ENCODE data around the gene COMMD7.
A peak's percentile ranks its signal among the peaks of the same experiment; 100 is the strongest.

Gene COMMD7

DNA sequence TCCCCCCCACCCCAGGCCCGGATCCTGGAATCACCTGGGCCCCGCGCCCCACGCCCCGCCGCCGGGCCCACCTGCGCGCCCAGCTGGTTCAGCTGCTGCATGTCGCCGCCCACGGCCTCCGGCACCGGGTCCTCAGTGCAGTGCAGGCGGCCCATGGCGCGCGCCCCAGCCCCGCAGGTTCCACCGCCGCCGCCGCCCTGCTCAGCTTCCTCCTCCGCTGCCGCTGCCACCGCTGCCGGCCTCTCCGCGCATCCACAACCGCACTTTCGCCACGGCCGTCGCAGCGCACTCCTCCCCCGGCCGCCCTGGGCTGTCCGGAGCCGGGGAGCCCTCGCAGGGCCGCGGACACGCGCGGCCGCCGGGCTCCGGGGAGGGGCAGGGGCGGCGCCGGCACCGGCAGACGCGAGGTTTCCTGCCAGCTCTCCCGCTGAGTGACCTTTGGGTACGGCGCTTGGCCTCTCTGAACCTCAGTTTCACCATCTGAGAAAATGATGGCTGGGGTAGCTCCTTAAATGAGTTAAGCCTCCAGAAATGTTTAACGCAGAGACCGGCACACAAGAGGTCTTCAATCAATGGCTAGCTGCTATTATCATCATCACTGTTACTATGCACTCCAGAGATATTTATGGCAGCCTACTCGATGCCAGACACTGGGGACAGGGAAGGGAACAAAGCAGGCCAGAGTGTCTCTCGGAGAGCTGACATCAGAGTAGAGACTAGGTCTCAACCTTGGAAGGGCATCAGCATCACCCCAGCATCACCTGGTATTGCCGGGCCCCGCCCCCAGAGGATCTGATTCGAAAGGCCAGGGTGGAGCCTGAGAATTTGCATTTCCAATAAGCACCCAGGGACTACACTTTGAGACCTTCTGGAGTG lies at the start of gene COMMD7:
TSS of gene COMMD7 (minus strand) at position 231 of the 876 bp plus-strand sequence. CDS start at position 155, 76 bp downstream.
- peak; percentile 63 for DNase-seq (ENCODE audit: low spot score)

DNA sequence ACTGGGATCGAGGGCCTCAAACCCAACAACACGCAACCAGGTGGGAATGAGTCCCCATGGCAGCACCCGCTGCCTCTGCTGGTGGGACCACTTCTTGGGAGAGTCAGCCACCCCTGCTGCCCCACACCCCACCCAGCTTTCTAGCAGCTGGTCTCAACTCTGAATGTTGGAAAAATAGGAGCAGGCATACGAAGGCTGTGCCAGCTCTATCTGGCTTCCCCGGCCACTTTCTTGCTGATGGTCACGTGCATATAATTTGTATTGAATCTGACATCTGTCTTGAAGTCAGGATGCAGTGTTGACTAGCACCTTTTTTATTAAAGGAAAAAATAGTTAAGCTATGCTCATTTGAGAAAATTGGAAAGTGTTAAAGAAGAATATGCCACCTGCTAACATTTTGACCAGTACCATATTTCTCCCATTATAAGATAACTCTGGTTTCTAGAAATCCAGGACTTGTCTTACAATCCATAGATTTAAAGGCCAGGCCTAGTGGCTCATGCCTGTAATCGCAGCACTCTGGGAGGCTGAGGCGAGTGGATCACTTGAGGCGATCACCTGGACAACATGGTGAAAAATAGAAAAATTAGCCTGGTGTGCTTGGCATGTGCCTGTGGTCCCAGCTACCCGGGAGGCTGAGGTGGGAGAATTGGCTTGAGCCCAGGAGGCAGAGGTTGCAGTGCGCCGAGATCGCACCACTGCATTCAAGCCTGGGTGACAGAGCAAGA lies 49.6 kb upstream of the COMMD7 start:
- no peak for DNase-seq (ENCODE audit: low spot score)

DNA sequence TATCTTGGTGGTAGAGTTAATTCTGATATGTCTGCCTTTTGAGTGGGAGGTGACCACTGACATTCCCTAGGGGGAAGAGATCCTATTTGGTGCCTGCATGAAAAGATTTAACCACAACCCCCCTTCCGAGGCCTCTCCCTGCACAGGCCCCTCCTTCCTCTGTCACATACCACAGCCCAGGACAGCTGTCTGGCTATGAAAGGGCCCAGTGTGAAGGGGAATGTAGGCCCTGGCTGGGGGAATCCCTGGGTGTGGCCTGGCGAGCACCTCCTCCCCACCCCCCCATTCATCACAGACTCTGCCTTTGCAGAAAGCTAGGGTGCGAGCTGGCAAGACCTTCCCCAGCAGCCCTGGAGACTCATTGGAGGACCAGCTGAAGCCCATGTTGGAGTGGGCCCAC lies 49.0 kb upstream of the COMMD7 start:
- DNase-seq (ENCODE audit: low spot score), result peak; percentile 40

DNA sequence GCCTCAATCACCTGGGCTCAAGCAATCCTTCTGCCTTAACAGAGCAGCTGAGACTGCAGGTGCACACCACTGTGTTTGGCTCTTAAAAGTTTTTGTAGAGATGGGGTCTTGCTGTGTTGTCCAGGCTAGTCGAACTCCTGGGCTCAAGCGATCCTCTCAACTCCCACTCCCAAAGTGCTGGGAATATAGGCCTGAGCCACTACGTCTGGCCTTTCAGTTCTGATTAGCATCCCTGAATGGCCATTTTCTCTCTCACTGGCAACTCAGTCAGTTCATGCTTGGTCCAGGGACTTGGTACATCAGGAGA lies 47.4 kb upstream of the COMMD7 start:
- DNase-seq (ENCODE audit: low spot score), result no peak

DNA sequence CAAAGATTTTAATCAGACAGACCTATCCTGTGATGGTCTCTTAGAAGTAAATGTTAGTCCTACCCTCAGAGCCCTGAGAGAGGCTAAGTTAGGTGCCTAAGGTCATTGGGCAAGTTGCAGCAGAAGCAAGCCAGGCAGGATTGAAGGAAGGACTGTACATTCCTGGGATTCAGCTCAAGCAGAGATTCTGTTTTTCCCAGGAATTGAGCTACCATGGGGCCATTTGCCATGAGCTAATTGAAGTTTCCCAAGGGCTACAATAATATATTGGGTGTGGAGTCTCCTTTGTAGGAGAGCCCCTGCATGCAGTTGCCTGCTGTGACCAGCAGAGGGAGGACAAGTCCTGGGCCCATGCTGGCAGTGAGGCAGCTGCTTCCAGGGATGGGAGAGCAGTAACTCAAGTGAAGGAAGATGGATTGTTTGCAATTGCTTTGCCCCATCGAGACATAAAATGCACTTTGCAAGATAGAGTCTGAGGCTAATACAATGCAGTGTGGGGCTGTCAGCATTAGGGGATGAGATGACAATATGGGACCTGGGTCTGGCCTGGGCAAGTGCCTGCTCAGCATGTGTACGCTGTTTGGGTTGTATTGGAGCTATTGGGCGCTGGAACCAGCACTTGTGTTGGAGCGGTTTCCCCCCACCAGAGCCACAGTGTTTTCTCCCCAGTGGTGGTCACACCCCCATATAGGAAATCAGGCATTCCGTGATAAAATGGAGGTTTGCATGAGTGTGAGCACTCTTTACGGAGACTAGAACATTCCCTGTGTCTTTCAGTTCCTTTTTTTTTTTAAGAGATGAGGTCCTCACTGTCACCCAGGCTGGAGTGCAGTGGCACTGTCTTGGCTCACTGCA lies 46.9 kb upstream of the COMMD7 start:
- DNase-seq (ENCODE audit: low spot score), result peak; percentile 75

DNA sequence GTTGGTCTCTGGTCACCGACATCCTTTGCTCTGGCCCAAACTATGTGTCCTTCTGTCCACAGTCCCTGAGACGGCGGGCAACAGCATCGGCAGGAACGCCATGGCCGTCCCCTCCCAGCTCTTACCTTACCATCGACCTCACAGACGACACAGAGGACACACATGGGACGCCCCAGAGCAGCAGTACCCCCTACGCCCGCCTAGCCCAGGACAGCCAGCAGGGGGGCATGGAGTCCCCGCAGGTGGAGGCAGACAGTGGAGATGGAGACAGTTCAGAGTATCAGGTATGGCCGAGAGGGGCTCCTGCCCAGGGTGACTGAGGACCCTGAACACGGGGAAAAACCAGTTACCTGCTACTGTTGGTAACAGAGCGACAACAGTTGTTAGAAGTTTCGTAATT lies 43.9 kb upstream of the COMMD7 start:
- DNase-seq (ENCODE audit: low spot score), result no peak

DNA sequence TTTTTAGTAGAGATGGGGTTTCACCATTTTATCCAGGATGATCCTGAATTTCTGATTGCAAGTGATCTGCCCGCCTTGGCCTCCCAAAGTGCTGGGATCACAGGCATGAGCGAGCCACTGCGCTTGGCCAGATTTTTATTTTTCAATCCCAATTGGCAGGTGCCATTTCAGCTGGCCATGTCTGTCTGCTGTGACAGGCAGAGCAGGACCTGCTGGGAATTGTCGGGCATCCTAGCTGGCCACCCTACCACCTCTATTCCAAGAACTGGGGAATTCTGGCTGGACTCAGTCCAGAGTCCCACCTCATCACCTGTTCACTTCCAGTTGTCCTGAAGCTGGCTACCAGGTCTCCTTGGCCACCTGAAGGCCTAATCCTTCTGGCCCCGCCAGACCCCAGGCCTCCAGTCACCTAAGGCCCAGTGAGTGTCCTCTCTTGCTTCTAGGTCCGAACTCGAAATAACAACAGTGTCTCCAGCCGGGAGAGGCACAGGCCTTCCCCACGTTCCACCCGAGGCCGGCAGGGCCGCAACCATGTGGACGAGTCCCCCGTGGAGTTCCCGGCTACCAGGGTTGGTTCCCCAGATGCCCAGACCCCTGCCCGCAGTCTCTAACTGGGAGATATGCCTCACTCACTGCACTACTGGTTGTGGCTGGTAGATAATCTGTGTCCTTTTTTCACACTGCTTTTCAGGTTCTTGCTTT lies 42.9 kb upstream of the COMMD7 start:
- no peak for DNase-seq (ENCODE audit: low spot score)

DNA sequence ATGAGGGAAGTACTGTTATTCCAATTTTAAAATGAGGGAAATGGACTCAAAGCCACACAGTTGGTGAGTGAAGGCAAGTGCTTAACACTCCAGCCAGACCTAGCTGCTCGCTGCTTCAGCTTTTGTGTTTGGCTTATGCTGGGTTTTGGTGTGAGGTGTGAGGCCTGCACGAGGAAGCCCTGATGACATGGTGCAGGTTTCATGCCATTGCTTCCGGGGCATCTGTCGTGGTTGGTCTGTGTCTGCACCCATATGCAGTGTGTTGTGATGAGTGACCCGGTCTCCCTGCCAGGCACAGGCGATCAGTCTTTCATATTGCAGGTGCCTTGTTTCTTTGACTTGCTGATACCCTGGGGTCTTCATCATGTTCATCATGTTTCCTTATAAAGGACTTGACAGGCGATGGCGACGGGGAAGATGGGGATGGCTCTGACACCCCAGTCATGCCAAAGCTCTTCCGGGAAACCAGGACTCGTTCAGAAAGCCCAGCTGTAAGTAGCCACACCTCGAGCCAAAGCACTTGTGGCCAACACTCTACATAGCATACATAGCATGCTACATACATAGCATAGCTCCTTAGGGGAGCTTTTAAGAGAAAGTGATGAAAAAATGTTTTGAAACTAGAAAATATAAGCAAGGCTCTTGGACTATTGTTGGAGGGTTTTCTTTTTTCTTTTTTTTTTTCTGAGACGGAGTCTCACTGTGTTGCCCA lies 41.3 kb upstream of the COMMD7 start:
- no peak for DNase-seq (ENCODE audit: low spot score)

DNA sequence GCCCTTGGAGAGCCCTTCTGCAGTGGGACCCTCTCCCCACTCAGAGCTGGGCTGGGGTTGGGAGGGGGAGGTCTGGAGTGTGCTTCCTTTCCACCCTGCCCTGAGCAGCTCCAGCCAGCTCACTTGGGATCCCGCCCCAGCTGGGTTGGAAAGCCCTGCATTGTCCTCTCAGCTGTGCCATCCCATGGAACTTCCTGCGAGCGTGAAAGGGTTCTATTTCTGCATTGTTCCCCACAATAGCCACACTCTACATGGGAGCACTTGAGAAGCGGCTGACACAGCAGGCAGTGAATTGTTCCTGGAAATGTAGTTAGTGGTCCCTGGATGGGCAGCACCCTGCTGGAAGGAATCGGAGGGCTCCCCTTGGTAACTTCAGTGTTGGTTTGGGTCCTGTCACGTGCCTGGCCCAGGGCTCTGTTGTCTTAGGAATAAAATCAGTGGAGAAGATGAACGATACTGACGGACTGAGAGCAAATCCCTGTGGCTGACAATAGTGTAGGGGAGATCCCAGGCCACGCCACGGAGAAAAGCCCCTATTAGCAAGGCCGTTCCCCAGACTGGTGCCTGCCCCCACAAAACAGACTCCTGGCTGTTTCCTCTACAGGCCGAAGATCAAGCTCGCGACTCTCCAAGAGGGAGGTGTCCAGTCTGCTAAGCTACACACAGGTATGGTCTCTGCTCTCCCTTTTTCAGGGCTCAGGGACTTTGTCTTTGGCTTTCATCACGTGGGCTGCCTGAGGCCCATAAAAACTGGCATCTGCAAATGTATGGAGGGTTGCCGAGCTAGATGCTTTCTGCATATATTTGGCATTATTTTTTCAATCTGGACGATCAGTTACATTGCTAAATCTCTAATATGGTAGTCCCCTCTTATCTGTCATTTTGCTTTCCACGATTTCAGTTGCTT lies 37.7 kb upstream of the COMMD7 start:
- no peak for DNase-seq (ENCODE audit: low spot score)

DNA sequence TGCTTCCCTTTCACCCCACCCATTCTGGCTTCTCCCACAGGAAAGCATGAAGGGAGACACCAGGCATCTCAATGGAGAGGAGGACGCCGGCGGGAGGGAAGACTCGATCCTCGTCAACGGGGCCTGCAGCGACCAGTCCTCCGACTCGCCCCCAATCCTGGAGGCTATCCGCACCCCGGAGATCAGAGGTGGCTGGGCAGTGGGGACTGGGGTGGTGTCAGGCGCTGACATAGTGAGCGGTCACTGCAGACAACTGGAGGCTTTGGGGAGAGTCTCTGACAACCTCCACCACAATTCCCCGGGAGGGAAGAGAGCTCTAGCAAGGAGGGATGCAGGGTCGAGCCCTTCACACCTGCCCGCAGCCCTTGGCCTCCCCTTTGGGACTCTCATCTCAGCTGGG lies 37.0 kb upstream of the COMMD7 start:
- no peak for DNase-seq (ENCODE audit: low spot score)

DNA sequence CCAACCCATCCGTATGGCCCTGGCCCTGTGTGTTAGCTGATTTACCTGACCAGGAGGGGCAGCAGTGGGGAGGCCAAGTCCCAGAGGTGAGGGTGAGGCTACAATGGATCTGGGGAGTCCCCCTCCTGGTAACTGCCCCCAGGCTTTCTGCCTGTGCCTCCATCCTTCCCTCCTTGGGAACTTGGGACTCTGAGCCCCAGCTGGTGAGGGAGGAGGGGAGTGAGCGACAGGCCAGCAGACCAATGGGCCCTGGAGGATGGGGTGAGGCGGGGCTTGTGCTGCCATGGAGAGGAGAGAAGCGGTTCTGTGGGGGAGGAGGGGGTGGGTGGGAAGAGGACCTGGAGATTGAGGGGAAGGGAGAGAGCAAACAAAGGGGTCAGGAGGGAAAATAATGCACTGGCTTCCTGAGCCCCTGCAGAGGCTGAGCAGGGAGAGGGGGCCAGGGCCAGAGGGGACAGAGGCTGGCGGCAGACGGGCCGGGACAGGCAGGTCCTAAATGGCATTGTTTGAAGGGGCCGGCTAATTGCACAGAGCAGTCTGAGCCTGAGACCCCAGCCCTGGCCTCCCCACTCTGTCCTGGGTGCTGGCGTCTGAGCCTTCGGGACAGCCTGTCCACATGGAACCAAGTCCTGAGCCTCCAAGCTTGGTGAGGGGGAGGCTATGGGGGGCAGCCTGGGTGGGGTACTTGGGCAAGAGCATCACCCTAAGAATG lies 36.4 kb upstream of the COMMD7 start:
- no peak for DNase-seq (ENCODE audit: low spot score)

DNA sequence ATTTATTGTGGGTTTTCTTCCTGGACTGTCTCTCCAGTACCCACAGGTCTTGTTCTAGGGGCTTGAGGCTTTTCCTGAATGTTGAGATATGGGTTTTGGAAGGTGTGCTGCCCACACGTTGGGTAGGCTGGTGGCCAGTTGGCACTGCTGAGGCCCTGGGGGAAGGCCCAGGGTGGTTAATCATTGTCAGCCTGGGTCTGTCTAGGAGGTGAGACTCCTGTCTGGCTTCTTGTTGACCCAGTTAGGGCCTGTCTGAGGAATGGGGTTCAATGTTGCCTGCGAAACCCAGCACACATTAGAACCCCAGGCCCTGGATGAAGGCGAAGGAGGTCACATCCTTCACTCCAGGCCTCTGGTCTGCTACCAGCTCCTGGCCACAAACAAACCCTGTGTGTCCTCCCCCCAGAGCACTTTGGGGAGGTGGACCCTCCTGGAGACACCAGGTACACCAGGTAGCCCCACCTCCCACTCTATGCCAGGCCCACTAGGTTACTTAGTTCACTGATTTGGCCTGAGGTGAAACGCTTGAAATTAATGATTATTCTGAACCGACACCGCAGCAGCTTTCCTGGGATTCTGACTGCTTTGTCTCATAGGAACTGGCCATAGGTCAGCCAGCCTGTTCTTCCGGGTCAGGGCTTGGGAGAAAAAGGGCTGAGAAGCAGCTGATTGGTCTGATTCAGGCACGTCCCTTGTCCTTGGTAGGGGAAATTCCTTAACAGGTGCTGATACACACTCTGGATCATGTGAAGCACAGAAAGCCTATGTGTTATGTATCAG lies 34.1 kb upstream of the COMMD7 start:
- DNase-seq (ENCODE audit: low spot score), result no peak

DNA sequence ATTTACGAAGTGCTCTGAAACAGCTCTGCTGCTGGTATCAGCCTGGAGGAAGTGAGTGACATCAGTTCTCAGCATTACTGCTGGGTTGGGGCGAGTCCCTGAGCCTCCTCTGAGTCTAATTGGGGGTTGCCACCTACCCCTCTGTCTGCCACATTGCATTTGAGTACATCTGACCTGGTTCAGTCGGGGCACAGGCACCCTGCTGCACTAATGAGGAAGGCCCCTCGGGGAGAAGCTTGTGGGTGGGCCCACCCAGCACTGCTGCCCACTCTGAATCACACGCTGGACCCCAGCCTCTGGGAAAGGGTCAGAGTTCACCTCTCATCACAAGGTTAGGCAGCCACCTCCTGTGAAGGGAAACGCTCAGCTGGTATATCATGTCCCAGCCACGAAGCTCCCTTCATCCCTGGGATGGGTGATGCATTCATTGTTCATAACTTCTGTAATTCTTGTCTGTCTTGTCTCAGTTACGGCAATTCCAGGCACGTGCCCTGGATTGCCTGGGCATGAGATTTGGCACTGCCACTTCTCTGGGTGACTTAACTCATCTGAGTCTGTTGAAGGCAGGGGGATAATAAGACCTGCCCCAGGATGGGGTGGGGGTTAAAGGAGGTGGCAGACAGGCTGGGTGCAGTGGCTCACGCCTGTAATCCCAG lies 32.2 kb upstream of the COMMD7 start:
- DNase-seq (ENCODE audit: low spot score), result no peak

DNA sequence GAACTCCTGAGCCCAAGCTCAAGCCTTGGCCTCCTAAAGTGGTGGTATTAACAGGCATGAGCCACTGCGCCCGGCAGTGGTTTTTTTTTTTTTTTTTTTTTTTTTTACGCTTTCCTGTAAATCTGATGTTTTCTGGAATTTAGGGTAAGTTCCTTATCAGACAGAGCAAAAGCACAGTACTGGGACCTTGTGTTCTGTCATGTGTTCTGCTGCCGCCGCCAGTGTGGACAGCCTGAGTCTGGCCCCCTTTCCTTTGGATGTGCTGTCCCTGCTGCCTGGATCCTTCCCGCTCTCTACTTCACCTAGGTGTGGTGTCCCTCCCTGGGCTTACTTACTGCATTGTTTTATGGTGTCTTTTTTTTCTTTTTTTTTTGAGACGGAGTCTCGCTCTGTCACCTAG lies 30.6 kb upstream of the COMMD7 start:
- DNase-seq (ENCODE audit: low spot score), result no peak

DNA sequence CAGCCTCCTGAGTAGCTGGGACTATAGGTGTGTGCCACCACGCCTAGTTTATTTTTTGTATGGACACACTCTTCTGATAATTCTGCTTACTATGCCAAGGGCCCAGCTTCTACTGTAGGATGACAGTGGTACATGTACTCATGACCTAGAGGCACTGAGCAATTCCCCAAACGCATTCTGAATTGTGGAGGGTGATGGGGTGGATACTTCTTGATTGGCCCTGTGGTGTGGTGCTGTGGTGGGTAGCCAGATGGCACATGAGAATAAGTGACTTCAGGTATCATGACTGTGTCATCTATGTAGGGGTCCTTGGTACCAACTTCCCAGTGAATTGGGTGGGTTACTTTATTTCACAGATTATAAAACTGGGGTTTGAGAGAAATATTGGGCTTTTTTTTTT lies 30.0 kb upstream of the COMMD7 start:
- no peak for DNase-seq (ENCODE audit: low spot score)

DNA sequence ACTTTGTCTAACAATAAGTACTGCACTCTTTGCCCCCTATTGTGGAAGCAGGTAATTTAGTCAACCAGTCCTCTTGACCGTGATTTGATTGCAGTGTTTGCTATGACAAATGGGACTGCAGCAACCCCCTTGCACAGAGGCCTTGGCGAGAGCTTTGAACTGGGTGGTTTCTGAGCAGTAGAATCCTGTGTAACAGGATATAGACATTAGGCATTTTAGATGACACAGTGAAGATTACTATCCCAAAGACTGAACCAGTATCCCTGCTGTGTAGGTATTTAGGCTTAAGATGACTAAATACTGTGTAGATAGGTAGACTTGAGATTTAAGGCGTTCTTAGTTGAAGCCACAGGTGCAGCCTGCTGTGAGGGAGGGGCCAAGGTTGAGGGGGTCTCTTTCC lies 28.8 kb upstream of the COMMD7 start:
- no peak for DNase-seq (ENCODE audit: low spot score)

DNA sequence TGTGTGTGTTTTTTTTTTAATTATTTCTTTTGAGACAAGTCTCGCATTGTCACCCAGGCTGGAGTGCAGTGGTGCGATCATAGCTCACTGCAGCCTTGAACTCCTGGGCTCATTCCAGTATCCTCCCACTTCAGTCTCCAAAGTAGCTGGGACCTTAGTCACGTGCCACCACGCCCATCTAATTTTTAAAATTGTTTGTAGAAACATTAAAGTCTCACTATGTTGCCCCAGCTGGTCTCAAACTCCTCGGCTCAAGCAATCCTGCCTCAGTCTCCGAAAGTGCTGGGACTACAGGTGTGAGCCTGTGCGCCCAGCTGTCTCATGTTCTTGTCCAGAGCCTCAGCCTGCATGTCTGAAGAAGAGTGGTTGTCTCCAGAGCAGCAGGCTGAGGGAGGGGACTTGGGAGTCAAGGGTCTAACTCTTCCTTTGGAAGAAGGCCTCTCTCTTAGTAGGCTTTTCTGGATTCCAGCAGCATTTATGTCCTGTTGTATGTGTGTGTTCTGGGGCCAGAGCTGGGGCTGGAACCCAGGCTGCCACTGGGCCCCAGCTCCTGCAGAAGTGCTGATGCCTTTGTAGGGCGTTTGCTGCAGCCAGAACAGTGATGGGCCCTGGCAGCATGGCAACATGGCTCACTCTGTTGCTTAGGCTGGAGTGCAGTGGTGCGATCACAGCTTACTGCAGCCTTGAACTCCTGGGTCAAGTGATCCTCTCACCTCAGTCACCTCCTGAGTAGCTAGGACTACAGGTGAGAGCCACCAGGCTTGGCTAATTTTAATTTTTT lies 24.3 kb upstream of the COMMD7 start:
- DNase-seq (ENCODE audit: low spot score), result no peak

Data from CD4-positive, alpha-beta T cell treated with Interleukin-6 at 100 ng/mL for 8 hours (primary cell).